Caco-2 (cell line): ENCODE measurements around the gene PTPN7. TPM values are rescaled to one million over a fixed set of nuclear protein-coding genes. Genes with fewer than 3 reads are reported as not detected.

Source experiments
- BruUV-seq: library from RNA; stranded (reverse); fragments of 400-500 nt; replicated peaks from 2 replicates; lab custom pipeline; 2021; lab: Mats Ljungman, UMichigan
- CTCF ChIA-PET: fragments of 300-600 bp; sonication (Branson Sonifier 250); formaldehyde crosslinking; loops from one replicate; lab custom pipeline; 2022; ENCODE audit warnings: antibody characterized with exemption; lab: Charles Lee
- POLR2A ChIA-PET: fragments of 300-600 bp; sonication (Branson Sonifier 250); formaldehyde crosslinking; loops from one replicate; lab custom pipeline; 2022; ENCODE audit warnings: antibody characterized with exemption; lab: Charles Lee
- DNase-seq, 2 experiments: peaks; one replicate each; pipeline versions ENCODE4 v3.0.0 to v3.0.0-alpha.2; 2020 to 2022
- H3K27me3 ChIP-seq: replicated peaks from 2 replicates; pipeline ENCODE4 v1.6.0; 2011; ENCODE audit warnings: low read length; ENCODE audit not compliant: control insufficient read depth, insufficient read depth
- H3K36me3 ChIP-seq: 2 replicates; pipeline ENCODE4 v1.5.1; 2011; ENCODE audit warnings: low read length; ENCODE audit not compliant: control insufficient read depth, insufficient read depth
- H3K4me1 ChIP-seq: fragments of 250-450 bp; sonication (Bioruptor Pico); 2 replicates; pipeline ENCODE4 v1.5.1; 2020; ENCODE audit warnings: mild to moderate bottlenecking
- H3K4me3 ChIP-seq: 2 replicates; pipeline ENCODE4 v1.5.1; 2011; ENCODE audit warnings: low read depth, mild to moderate bottlenecking, control low read depth, low read length
- H3K9me3 ChIP-seq: fragments of 250-450 bp; sonication (Bioruptor Pico); 2 replicates; pipeline ENCODE4 v1.5.1; 2020; ENCODE audit warnings: mild to moderate bottlenecking, moderate library complexity
- H3K27ac Mint-ChIP-seq: one replicate; pipeline ENCODE4 v1.8.0; 2022; ENCODE audit warnings: mixed read lengths; ENCODE audit not compliant: unreplicated experiment
- H3K27me3 Mint-ChIP-seq: one replicate; pipeline ENCODE4 v1.8.0; 2022; ENCODE audit warnings: mixed read lengths; ENCODE audit not compliant: insufficient read depth, unreplicated experiment
- H3K36me3 Mint-ChIP-seq: one replicate; pipeline ENCODE4 v1.8.0; 2022; ENCODE audit warnings: mild to moderate bottlenecking, mixed read lengths; ENCODE audit not compliant: insufficient read depth, unreplicated experiment
- H3K4me1 Mint-ChIP-seq: one replicate; pipeline ENCODE4 v1.8.0; 2022; ENCODE audit warnings: low read depth, mixed read lengths; ENCODE audit not compliant: unreplicated experiment
- H3K4me3 Mint-ChIP-seq: one replicate; pipeline ENCODE4 v1.8.0; 2022; ENCODE audit warnings: mild to moderate bottlenecking, moderate library complexity, mixed read lengths; ENCODE audit not compliant: unreplicated experiment
- H3K9me3 Mint-ChIP-seq: one replicate; pipeline ENCODE4 v1.8.0; 2022; ENCODE audit warnings: mixed read lengths; ENCODE audit not compliant: unreplicated experiment
- CTCF ChIP-seq, 2 experiments: fragments of 200-600 bp in 1 of 2; IDR thresholded peaks; 1 replicate in 1 of 2; 2 replicates in 1 of 2; pipeline versions ENCODE4 v1.5.1 to v1.8.0; 2011 to 2022; ENCODE audit warnings: antibody characterized with exemption in 1 of 2, control low read depth in 1 of 2, inconsistent platforms in 1 of 2, low read depth in 1 of 2, low read length in 1 of 2, mild to moderate bottlenecking in 1 of 2, moderate library complexity in 1 of 2; ENCODE audit not compliant: insufficient read depth in 1 of 2, severe bottlenecking in 1 of 2, unreplicated experiment in 1 of 2
- intact Hi-C: fragments of 100-400 bp; cut with micrococcal nuclease; formaldehyde crosslinking; loops from one replicate; pipeline ENCODE4 v1.10.0; 2022; ENCODE audit not compliant: unreplicated experiment
- total RNA-seq: library from RNA; stranded (reverse); gene quantifications from 2 replicates; pipeline ENCODE4 v1.2.3, GENCODE V29; 2022

PTPN7 gene
- total RNA-seq, 1 experiment from 2014 or later: not detected

GRCh38 chr1:202126426-202126825 is 34.0 kb downstream of the PTPN7 start:
- intact Hi-C loops: no loop called here
- H3K27ac Mint-ChIP-seq: no peak overlapping the region
- H3K4me1 Mint-ChIP-seq: no peaks in the 10 kb centered on the region
- BruUV-seq: no TSS peak
- TF ChIP-seq CTCF (IDR thresholded peaks at IDR 0.05; ENCODE audit: insufficient read depth in 1 of 2, low read depth in 1 of 2, low read length in 1 of 2, severe bottlenecking in 1 of 2, unreplicated experiment in 1 of 2): no peak
- Histone ChIP-seq H3K4me1 (peaks cover 5% of the 10 kb centered on the region; the same call in 1 of the 2 replicates), H3K27me3 (no peaks in the 10 kb centered on the region), H3K36me3 (no peaks in the 10 kb centered on the region), H3K9me3 (no peaks in the 10 kb centered on the region), H3K4me3 (no peak overlapping the region)
- H3K36me3 Mint-ChIP-seq: no peaks in the 10 kb centered on the region
- ChIA-PET CTCF (no interaction called here), POLR2A (no interaction called here)
- no peaks in the 10 kb centered on the region for H3K9me3 Mint-ChIP-seq
- DNase-seq: no peak
- H3K4me3 Mint-ChIP-seq: no peak overlapping the region
- no peaks in the 10 kb centered on the region for H3K27me3 Mint-ChIP-seq

GRCh38 chr1:202125611-202126010 is 34.8 kb downstream of the PTPN7 start:
- no peaks in the 10 kb centered on the region for H3K36me3 Mint-ChIP-seq
- POLR2A ChIA-PET: interaction anchor here (0.6 kb wide), 1 partner anchor 34 kb away, joined by 6 read pairs; no protein-coding TSS in a partner anchor
- CTCF ChIA-PET: interaction anchor here (0.7 kb wide), 2 partner anchors 194 to 244 kb away, joined by 3 to 4 read pairs; no protein-coding TSS in a partner anchor

GRCh38 chr1:202124142-202124541 is 36.3 kb downstream of the PTPN7 start:
- Histone ChIP-seq H3K4me1 (peaks cover 5% of the 10 kb centered on the region; the same call in 1 of the 2 replicates), H3K9me3 (no peaks in the 10 kb centered on the region), H3K27me3 (no peaks in the 10 kb centered on the region), H3K36me3 (no peaks in the 10 kb centered on the region), H3K4me3 (no peak overlapping the region)
- ChIA-PET CTCF (interaction anchor here (0.9 kb wide), 2 partner anchors 11 to 48 kb away, joined by 3 read pairs; no protein-coding TSS in a partner anchor), POLR2A (no interaction called here)
- Mint-ChIP-seq H3K27ac (no peak overlapping the region), H3K9me3 (no peaks in the 10 kb centered on the region), H3K4me3 (no peak overlapping the region), H3K27me3 (no peaks in the 10 kb centered on the region), H3K4me1 (no peaks in the 10 kb centered on the region), H3K36me3 (no peaks in the 10 kb centered on the region)
- DNase-seq: no peak
- no peak for TF ChIP-seq CTCF (IDR thresholded peaks at IDR 0.05; ENCODE audit: insufficient read depth in 1 of 2, low read depth in 1 of 2, low read length in 1 of 2, severe bottlenecking in 1 of 2, unreplicated experiment in 1 of 2)
- intact Hi-C loops: no loop called here
- BruUV-seq: no TSS peak

More at GRCh38 chr1:202125611-202126010, 34.8 kb downstream of the PTPN7 start:
- BruUV-seq: no TSS peak
- DNase-seq: no peak
- H3K27me3 ChIP-seq: no peaks in the 10 kb centered on the region
- intact Hi-C loops: no loop called here
- H3K36me3 ChIP-seq: no peaks in the 10 kb centered on the region
- no peaks in the 10 kb centered on the region for H3K9me3 ChIP-seq
- H3K9me3 Mint-ChIP-seq: no peaks in the 10 kb centered on the region
- H3K27ac Mint-ChIP-seq: no peak overlapping the region
- no peak overlapping the region for H3K4me3 ChIP-seq
- no peak for TF ChIP-seq CTCF (IDR thresholded peaks at IDR 0.05; ENCODE audit: insufficient read depth in 1 of 2, low read depth in 1 of 2, low read length in 1 of 2, severe bottlenecking in 1 of 2, unreplicated experiment in 1 of 2)
- peaks cover 5% of the 10 kb centered on the region; the same call in 1 of the 2 replicates for H3K4me1 ChIP-seq
- no peaks in the 10 kb centered on the region for H3K27me3 Mint-ChIP-seq
- no peaks in the 10 kb centered on the region for H3K4me1 Mint-ChIP-seq
- no peak overlapping the region for H3K4me3 Mint-ChIP-seq
